Measurements from ENCODE around the gene PRMT3. TPM values are rescaled to one million over a fixed set of nuclear protein-coding genes. Genes with fewer than 3 reads are reported as not detected.

Gene PRMT3
- total RNA-seq, 1 experiment from 2014 or later, result 24.0 TPM

DNA sequence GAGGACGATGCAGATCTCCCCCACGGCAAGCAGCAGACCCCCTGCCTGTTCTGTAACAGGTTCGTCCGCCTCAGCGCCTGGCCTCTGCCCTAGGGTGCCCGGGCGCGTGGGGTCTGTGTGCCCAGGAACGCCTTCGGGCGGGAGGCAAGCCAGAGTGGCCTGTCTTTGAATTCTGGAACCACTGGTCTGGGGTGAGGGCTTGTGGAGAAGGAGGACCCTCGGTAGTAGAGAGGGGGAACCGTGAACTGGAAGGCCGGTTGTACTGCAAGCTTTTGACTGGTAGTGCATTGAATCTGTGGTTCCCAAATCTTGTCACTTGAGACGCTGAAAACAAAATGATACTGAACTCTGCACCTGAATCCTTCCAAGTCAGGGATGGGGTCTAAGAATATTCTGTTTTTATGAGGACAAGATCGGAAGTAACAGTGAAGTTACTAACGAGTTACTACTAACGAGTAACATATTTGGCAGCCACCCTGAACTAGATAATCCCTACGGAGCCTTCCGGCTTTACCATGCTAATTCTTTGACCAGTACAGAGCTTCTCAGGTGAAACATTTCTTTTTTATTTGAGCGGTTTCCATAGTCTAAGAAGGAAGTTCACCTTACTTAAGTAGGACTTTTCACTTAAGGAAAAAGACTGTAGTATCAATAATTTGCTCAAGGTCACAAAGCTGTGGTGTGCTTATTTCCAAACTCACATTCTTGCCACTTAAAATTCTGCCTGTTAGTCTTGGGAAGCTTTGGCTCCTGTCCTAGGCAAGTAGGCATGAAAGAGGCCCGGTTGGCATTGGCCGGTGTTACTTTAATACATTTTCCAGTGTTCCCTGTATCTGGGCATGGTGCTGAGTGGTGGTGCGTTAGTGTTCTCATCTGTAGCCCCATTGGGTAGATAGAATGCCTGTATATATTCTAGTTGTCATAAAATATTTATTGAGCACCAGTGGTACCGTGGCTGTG lies 860 bp downstream of the PRMT3 start:
- CTCF ChIA-PET, result interaction anchor here (0.7 kb wide), 1 partner anchor 9 kb away, joined by 3 read pairs; no protein-coding TSS in a partner anchor
- peak; percentile 38 for DNase-seq

DNA sequence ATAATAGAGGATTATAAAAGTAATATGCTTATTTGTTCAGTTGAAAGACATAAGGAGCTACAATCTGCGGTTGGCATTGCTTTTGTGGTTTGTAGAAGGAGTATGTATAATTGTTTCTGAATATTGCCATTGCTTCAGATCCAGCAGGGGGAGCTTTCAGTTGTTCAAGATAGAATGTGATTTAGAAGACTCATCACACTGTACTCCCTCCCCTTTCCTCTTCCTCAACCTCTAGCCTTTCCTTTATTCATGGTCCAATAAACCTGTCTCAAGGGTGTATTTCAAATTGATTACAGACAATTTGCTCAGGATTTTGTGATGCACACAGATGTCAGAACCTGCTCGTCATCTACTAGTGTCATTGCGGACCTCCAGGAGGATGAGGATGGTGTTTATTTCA lies 9.8 kb downstream of the PRMT3 start:
- Mint-ChIP-seq H3K36me3 (ENCODE audit: insufficient read depth, unreplicated experiment) (peaks cover 17% of the 10 kb centered on the region), H3K4me3 (ENCODE audit: low read depth, unreplicated experiment) (no peak overlapping the region), H3K4me1 (ENCODE audit: low read depth, unreplicated experiment) (no peaks in the 10 kb centered on the region), H3K27ac (ENCODE audit: unreplicated experiment) (no peak overlapping the region), H3K9me3 (ENCODE audit: low read depth, unreplicated experiment) (no peaks in the 10 kb centered on the region), H3K27me3 (ENCODE audit: unreplicated experiment) (no peaks in the 10 kb centered on the region)
- peak; percentile 11 for DNase-seq
- intact Hi-C loops (cut with micrococcal nuclease; ENCODE audit: unreplicated experiment), result loop anchor here (1.0 kb wide), 1 partner anchor 213 kb away; no protein-coding TSS in a partner anchor
- TF ChIP-seq, protein P1, sequence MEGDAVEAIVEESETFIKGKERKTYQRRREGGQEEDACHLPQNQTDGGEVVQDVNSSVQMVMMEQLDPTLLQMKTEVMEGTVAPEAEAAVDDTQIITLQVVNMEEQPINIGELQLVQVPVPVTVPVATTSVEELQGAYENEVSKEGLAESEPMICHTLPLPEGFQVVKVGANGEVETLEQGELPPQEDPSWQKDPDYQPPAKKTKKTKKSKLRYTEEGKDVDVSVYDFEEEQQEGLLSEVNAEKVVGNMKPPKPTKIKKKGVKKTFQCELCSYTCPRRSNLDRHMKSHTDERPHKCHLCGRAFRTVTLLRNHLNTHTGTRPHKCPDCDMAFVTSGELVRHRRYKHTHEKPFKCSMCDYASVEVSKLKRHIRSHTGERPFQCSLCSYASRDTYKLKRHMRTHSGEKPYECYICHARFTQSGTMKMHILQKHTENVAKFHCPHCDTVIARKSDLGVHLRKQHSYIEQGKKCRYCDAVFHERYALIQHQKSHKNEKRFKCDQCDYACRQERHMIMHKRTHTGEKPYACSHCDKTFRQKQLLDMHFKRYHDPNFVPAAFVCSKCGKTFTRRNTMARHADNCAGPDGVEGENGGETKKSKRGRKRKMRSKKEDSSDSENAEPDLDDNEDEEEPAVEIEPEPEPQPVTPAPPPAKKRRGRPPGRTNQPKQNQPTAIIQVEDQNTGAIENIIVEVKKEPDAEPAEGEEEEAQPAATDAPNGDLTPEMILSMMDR (IDR thresholded peaks at IDR 0.05; ENCODE audit: unreplicated experiment), result no peak
- no TSS peak for BruUV-seq (replicated peaks)
- CTCF ChIA-PET, result interaction anchor here (0.7 to 2.3 kb wide), 4 partner anchors 9 to 213 kb away, joined by 3 to 11 read pairs (median 3); no protein-coding TSS in a partner anchor

More for the DNA sequence above, 860 bp downstream of the PRMT3 start:
- Mint-ChIP-seq H3K27ac (ENCODE audit: unreplicated experiment) (peak overlapping the region; percentile 96), H3K36me3 (ENCODE audit: insufficient read depth, unreplicated experiment) (peaks cover 44% of the 10 kb centered on the region), H3K4me1 (ENCODE audit: low read depth, unreplicated experiment) (no peaks in the 10 kb centered on the region), H3K4me3 (ENCODE audit: low read depth, unreplicated experiment) (peak overlapping the region; percentile 99), H3K9me3 (ENCODE audit: low read depth, unreplicated experiment) (no peaks in the 10 kb centered on the region), H3K27me3 (ENCODE audit: unreplicated experiment) (no peaks in the 10 kb centered on the region)
- intact Hi-C loops (cut with micrococcal nuclease; ENCODE audit: unreplicated experiment), result no loop called here
- TF ChIP-seq, protein P1 (IDR thresholded peaks at IDR 0.05; ENCODE audit: unreplicated experiment), result no peak
- BruUV-seq (replicated peaks), result TSS peak; percentile 32

DNA sequence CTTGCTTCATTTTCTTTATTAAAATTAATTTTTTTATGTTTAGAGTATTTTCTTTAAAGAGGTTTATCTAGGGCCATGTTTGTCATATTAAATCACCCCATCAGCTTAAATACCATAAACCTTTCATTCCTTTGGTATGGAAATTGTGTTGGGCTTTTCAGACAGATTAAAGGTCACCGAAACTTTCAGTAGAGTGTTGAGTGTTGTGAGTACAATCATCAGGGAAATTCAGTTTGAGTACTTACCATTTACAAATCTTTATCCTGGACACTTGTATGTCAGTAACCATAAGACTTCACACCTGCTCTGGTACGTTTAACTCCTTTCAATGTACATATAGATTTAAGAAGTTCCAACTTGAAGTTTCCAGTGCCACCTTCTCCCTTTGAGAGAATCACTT lies 12.0 kb downstream of the PRMT3 start:
- H3K9me3 Mint-ChIP-seq (ENCODE audit: low read depth, unreplicated experiment), result no peaks in the 10 kb centered on the region
- intact Hi-C loops (cut with micrococcal nuclease; ENCODE audit: unreplicated experiment), result no loop called here
- H3K36me3 Mint-ChIP-seq (ENCODE audit: insufficient read depth, unreplicated experiment), result peaks cover 10% of the 10 kb centered on the region
- no TSS peak for BruUV-seq (replicated peaks)
- DNase-seq, result no peak
- CTCF ChIA-PET, result no interaction called here
- no peak overlapping the region for H3K27ac Mint-ChIP-seq (ENCODE audit: unreplicated experiment)
- TF ChIP-seq, protein P1 (IDR thresholded peaks at IDR 0.05; ENCODE audit: unreplicated experiment), result no peak
- no peak overlapping the region for H3K4me3 Mint-ChIP-seq (ENCODE audit: low read depth, unreplicated experiment)
- H3K4me1 Mint-ChIP-seq (ENCODE audit: low read depth, unreplicated experiment), result no peaks in the 10 kb centered on the region
- no peaks in the 10 kb centered on the region for H3K27me3 Mint-ChIP-seq (ENCODE audit: unreplicated experiment)

DNA sequence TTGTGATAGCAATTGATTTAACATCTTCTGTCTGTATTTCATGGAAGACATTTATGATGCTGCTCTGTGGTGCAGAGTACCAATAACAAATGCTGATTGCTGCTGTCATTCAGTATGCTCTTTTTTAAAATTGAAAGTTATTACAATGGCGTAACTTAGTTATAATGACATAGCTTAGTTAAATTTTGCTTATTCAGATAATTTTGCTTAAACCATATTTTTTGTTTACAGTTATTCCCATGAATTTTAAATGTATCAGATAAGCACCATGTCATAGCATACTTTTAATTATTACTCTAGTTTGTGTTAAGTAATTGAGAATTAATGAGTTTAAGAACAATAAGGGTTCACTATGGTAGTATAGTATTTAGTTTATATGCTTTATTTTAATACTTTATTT lies 15.5 kb downstream of the PRMT3 start:
- no peak for DNase-seq
- Mint-ChIP-seq H3K27me3 (ENCODE audit: unreplicated experiment) (no peaks in the 10 kb centered on the region), H3K4me3 (ENCODE audit: low read depth, unreplicated experiment) (no peak overlapping the region), H3K4me1 (ENCODE audit: low read depth, unreplicated experiment) (no peaks in the 10 kb centered on the region), H3K9me3 (ENCODE audit: low read depth, unreplicated experiment) (no peaks in the 10 kb centered on the region), H3K27ac (ENCODE audit: unreplicated experiment) (no peak overlapping the region), H3K36me3 (ENCODE audit: insufficient read depth, unreplicated experiment) (peaks cover 5% of the 10 kb centered on the region)
- TF ChIP-seq, protein P1 (IDR thresholded peaks at IDR 0.05; ENCODE audit: unreplicated experiment), result no peak
- intact Hi-C loops (cut with micrococcal nuclease; ENCODE audit: unreplicated experiment), result no loop called here
- CTCF ChIA-PET, result interaction anchor here (0.6 kb wide), 1 partner anchor 420 kb away, joined by 3 read pairs; no protein-coding TSS in a partner anchor
- BruUV-seq (replicated peaks), result no TSS peak
